Activated naive CD8-positive, alpha-beta T cell treated with anti-CD3 and anti-CD28 coated beads for 36 hours (primary cell): ENCODE results near the gene GPC5. TPM values are rescaled to one million over a fixed set of nuclear protein-coding genes. Genes with fewer than 3 reads are reported as not detected.

Source experiments
- DNase-seq: peaks from one replicate; pipeline ENCODE4 v3.0.0; 2021
- H3K27ac Mint-ChIP-seq: one replicate; pipeline ENCODE4 v1.8.0; 2022; ENCODE audit warnings: mild to moderate bottlenecking, moderate library complexity, mixed read lengths
- H3K27me3 Mint-ChIP-seq: one replicate; pipeline ENCODE4 v1.8.0; 2022; ENCODE audit warnings: mild to moderate bottlenecking, mixed read lengths
- H3K36me3 Mint-ChIP-seq: one replicate; pipeline ENCODE4 v1.8.0; 2021; ENCODE audit warnings: mild to moderate bottlenecking, mixed read lengths
- H3K4me1 Mint-ChIP-seq: one replicate; pipeline ENCODE4 v1.8.0; 2021; ENCODE audit warnings: mixed read lengths
- H3K4me3 Mint-ChIP-seq: one replicate; pipeline ENCODE4 v1.8.0; 2022; ENCODE audit warnings: mild to moderate bottlenecking, moderate library complexity, mixed read lengths
- H3K9me3 Mint-ChIP-seq: one replicate; pipeline ENCODE4 v1.8.0; 2022; ENCODE audit warnings: mixed read lengths
- total RNA-seq, 2 experiments: library from RNA; stranded (reverse); gene quantifications; one replicate each; pipeline ENCODE4 v1.2.3, GENCODE V29; 2021

The GPC5 gene
- total RNA-seq, 2 experiments from 2014 or later = 0.23 TPM; not detected in 1

DNA sequence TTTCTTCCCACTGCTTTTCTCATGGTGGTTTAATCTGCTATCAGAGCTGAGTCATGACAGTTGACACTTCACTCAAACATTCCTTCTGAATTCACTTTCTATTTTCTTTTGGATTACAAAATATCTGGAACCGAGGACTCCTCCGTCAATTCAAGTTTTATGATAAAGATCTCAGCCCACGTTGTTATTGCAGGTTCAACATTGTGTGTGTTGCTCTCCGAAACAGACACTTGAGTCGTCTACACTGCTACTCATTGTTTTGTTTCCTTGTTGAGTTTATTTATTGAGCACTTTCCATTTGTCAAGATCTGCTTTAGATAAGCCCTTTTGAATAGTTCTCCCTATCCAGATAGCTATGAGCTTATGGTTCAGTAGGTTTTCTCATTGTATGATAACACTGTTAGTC, 1192.1 kb downstream of the GPC5 start:
- Mint-ChIP-seq H3K9me3 (peaks cover 14% of the 10 kb centered on the region), H3K27ac (no peak overlapping the region), H3K4me3 (no peak overlapping the region), H3K27me3 (no peaks in the 10 kb centered on the region), H3K36me3 (no peaks in the 10 kb centered on the region), H3K4me1 (no peaks in the 10 kb centered on the region)
- DNase-seq = no peak

GRCh38 chr13:92591117-92591516, 1192.7 kb downstream of the GPC5 start:
- no peaks in the 10 kb centered on the region for H3K36me3 Mint-ChIP-seq
- no peak for DNase-seq
- H3K9me3 Mint-ChIP-seq = peaks cover 14% of the 10 kb centered on the region
- H3K27ac Mint-ChIP-seq = no peak overlapping the region
- no peaks in the 10 kb centered on the region for H3K4me1 Mint-ChIP-seq
- H3K27me3 Mint-ChIP-seq = no peaks in the 10 kb centered on the region
- no peak overlapping the region for H3K4me3 Mint-ChIP-seq

GRCh38 chr13:92592757-92593156, 1194.3 kb downstream of the GPC5 start:
- Mint-ChIP-seq H3K9me3 (peaks cover 14% of the 10 kb centered on the region), H3K36me3 (no peaks in the 10 kb centered on the region), H3K4me1 (no peaks in the 10 kb centered on the region), H3K4me3 (no peak overlapping the region), H3K27ac (no peak overlapping the region), H3K27me3 (no peaks in the 10 kb centered on the region)
- no peak for DNase-seq

GRCh38 chr13:92602560-92602959, 1204.1 kb downstream of the GPC5 start:
- no peaks in the 10 kb centered on the region for H3K36me3 Mint-ChIP-seq
- no peaks in the 10 kb centered on the region for H3K27me3 Mint-ChIP-seq
- no peaks in the 10 kb centered on the region for H3K4me1 Mint-ChIP-seq
- no peak overlapping the region for H3K4me3 Mint-ChIP-seq
- peaks cover 2% of the 10 kb centered on the region for H3K9me3 Mint-ChIP-seq
- DNase-seq = no peak
- no peak overlapping the region for H3K27ac Mint-ChIP-seq

- H3K4me3 Mint-ChIP-seq = no peak overlapping the region
- no peak overlapping the region for H3K27ac Mint-ChIP-seq
- no peaks in the 10 kb centered on the region for H3K9me3 Mint-ChIP-seq
- no peak for DNase-seq
- no peaks in the 10 kb centered on the region for H3K4me1 Mint-ChIP-seq
- no peaks in the 10 kb centered on the region for H3K27me3 Mint-ChIP-seq
- H3K36me3 Mint-ChIP-seq = no peaks in the 10 kb centered on the region
Observed at GRCh38 chr13:92609376-92609775, 1211.0 kb downstream of the GPC5 start.

DNA sequence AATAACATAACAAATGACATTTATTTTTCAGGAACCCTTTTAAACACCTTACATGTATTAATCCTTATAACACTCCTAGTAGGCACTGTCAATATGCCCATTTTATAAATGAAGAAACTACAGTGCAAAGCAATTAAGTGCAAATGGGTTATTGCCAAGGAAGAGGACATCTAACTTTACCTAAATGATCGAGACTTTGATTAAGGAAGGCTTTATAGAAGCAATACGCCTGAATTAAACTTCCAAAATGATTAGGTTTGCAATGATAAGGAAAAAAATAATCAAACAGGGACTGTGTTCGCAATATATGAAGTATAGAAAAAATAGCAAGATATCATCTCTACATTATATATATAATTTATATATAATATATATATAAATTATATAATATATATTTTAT, 1214.5 kb downstream of the GPC5 start:
- no peaks in the 10 kb centered on the region for H3K36me3 Mint-ChIP-seq
- H3K27ac Mint-ChIP-seq = no peak overlapping the region
- H3K9me3 Mint-ChIP-seq = no peaks in the 10 kb centered on the region
- no peak for DNase-seq
- no peaks in the 10 kb centered on the region for H3K4me1 Mint-ChIP-seq
- H3K4me3 Mint-ChIP-seq = no peak overlapping the region
- H3K27me3 Mint-ChIP-seq = no peaks in the 10 kb centered on the region

GRCh38 chr13:92613921-92614320, 1215.5 kb downstream of the GPC5 start:
- no peaks in the 10 kb centered on the region for H3K27me3 Mint-ChIP-seq
- H3K36me3 Mint-ChIP-seq = no peaks in the 10 kb centered on the region
- no peak overlapping the region for H3K27ac Mint-ChIP-seq
- H3K4me3 Mint-ChIP-seq = no peak overlapping the region
- no peaks in the 10 kb centered on the region for H3K9me3 Mint-ChIP-seq
- no peak for DNase-seq
- H3K4me1 Mint-ChIP-seq = no peaks in the 10 kb centered on the region

DNA sequence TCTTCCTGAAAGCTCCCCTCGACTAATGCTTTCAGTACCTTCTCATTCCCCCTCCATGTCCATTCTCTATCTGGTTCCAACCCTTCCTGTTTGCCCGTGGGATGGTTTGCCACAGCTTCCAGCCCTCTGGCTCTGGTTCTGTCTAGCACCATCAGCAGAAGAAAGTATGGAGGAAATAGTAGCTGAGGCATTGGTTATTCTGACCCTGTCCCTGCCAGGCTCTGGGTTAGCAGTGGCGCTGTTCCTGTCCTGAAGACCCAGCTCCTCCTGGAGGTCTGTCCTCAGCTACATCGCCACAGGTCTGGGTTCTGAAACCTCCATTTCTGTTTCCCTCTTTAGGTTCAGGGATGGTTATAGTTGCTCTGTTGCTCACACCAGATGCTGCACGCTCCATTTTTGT, 1223.6 kb downstream of the GPC5 start:
- Mint-ChIP-seq H3K9me3 (no peaks in the 10 kb centered on the region), H3K4me3 (no peak overlapping the region), H3K4me1 (no peaks in the 10 kb centered on the region), H3K27me3 (no peaks in the 10 kb centered on the region), H3K36me3 (no peaks in the 10 kb centered on the region), H3K27ac (no peak overlapping the region)
- DNase-seq = no peak

DNA sequence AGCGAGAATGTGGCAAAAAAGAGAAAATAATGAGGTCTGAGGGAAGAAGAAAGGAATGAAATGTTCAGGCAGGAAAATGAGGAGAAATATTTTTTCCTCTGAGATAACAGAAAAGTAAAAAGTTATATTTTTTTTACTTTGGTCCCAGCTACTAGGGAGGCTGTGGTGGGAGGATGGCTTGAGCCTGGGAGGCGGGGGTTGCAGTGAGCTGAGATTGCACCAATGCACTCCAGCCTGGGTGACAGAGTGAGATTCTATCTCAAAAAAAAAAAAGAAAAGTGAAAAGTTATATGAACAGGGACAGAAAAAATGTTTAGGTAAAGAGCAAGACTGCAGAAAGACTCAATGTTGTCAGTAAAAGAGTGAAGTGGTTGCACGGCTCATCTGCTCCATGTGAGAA, 1224.5 kb downstream of the GPC5 start:
- no peak overlapping the region for H3K4me3 Mint-ChIP-seq
- H3K27me3 Mint-ChIP-seq = no peaks in the 10 kb centered on the region
- H3K4me1 Mint-ChIP-seq = no peaks in the 10 kb centered on the region
- H3K9me3 Mint-ChIP-seq = no peaks in the 10 kb centered on the region
- H3K27ac Mint-ChIP-seq = no peak overlapping the region
- DNase-seq = no peak
- H3K36me3 Mint-ChIP-seq = no peaks in the 10 kb centered on the region

GRCh38 chr13:92626274-92626673, 1227.9 kb downstream of the GPC5 start:
- DNase-seq = no peak
- Mint-ChIP-seq H3K27me3 (no peaks in the 10 kb centered on the region), H3K4me1 (no peaks in the 10 kb centered on the region), H3K27ac (no peak overlapping the region), H3K4me3 (no peak overlapping the region), H3K9me3 (peaks cover 1% of the 10 kb centered on the region), H3K36me3 (no peaks in the 10 kb centered on the region)

DNA sequence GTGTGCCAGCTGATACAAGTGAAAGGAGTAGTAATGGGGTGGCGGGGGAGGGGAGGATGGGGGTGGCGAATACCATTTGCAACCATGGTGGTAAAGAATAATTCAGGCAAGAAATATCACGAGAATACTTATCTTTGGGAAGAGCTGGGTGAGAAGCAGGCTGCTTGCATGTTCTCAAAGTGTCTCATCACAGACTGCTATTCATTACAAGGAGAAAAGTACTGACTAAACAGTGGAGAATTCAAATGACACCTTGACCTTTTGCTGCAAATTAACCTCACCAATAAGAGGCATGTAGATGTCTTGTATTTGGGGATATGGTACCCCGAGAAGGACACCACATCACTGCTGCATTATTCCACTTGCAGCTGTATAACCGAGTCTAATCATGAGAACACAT, 1242.5 kb downstream of the GPC5 start:
- DNase-seq = no peak
- H3K36me3 Mint-ChIP-seq = no peaks in the 10 kb centered on the region
- H3K9me3 Mint-ChIP-seq = peaks cover 7% of the 10 kb centered on the region
- no peak overlapping the region for H3K27ac Mint-ChIP-seq
- no peaks in the 10 kb centered on the region for H3K4me1 Mint-ChIP-seq
- H3K27me3 Mint-ChIP-seq = no peaks in the 10 kb centered on the region
- H3K4me3 Mint-ChIP-seq = no peak overlapping the region

DNA sequence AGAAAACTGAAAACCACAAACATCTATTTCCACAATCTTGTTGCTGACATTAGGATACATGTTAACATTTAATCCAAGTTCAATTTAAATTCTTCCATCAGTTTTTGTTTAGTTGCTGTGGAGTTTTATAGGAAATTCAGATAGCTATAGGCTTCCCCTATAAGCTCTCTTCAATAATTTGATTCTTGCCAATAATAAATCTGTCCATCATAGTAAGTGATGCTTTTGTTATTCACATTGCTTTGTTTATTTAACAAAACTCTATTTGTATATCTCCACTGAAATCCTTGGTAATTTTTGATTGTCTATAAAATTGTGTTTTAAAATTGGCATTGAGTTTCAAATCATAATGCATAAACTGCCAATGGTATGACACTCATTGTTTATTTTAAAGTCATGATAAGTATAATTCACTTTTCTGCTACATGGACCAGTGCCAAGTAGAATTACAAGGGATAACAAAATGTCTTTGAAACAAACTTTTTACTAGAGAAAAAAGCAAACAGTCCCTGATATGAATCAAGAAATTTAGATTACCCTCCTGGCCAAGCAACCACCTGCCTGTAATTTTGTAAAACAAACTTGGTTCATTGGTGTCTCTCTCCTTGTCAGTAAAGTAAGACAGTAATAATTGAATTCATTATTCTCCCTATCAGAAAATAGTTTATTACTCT, 1250.9 kb downstream of the GPC5 start:
- no peak overlapping the region for H3K27ac Mint-ChIP-seq
- no peaks in the 10 kb centered on the region for H3K27me3 Mint-ChIP-seq
- no peaks in the 10 kb centered on the region for H3K9me3 Mint-ChIP-seq
- DNase-seq = no peak
- H3K4me1 Mint-ChIP-seq = no peaks in the 10 kb centered on the region
- H3K36me3 Mint-ChIP-seq = no peaks in the 10 kb centered on the region
- no peak overlapping the region for H3K4me3 Mint-ChIP-seq

DNA sequence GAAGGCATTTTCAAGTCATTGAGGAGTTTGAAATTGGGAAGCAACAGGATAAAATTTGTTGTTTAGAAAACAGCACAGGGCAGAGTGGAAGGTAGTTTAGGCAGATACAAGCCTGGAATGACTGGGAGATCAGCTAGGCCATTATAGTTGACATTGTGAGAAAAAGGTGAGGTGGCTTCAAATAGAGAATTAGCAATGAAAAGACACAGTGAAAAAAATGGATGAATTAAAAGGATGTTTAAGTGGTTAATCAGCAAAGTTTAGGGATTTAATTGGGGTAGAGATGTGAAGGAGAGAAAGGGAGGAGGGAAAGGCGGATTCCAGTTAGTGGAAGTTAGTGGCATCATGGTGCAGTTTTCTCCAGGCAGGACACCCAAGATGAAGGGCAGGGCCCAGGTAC, 1257.7 kb downstream of the GPC5 start:
- no peaks in the 10 kb centered on the region for H3K27me3 Mint-ChIP-seq
- H3K4me1 Mint-ChIP-seq = no peaks in the 10 kb centered on the region
- H3K36me3 Mint-ChIP-seq = no peaks in the 10 kb centered on the region
- H3K9me3 Mint-ChIP-seq = peaks cover 12% of the 10 kb centered on the region
- H3K27ac Mint-ChIP-seq = no peak overlapping the region
- H3K4me3 Mint-ChIP-seq = no peak overlapping the region
- DNase-seq = no peak

DNA sequence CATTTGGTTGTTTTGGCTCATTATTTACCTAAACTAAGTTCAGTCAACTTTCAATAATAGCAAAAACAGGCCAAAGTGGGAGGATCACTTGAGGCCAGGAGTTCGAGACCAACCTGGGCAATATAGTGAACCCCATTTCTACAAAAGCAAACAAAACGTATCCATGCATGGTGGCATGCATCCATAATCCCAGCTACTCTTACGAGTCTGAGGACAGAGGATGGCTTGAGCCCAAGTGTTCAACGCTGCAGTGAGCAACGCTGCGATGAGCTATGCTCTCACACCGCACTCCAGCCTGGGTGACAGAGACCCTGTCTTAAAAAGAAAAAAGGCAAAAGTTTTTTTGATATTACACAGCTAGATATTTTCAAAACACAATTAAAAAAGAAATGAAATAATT, 1258.2 kb downstream of the GPC5 start:
- no peak overlapping the region for H3K4me3 Mint-ChIP-seq
- H3K4me1 Mint-ChIP-seq = no peaks in the 10 kb centered on the region
- no peak for DNase-seq
- peaks cover 12% of the 10 kb centered on the region for H3K9me3 Mint-ChIP-seq
- no peak overlapping the region for H3K27ac Mint-ChIP-seq
- no peaks in the 10 kb centered on the region for H3K36me3 Mint-ChIP-seq
- no peaks in the 10 kb centered on the region for H3K27me3 Mint-ChIP-seq

- Mint-ChIP-seq H3K4me3 (no peak overlapping the region), H3K27me3 (no peaks in the 10 kb centered on the region), H3K4me1 (no peaks in the 10 kb centered on the region), H3K36me3 (no peaks in the 10 kb centered on the region), H3K27ac (no peak overlapping the region), H3K9me3 (peaks cover 12% of the 10 kb centered on the region)
- DNase-seq = no peak
Observed at GRCh38 chr13:92657565-92657964, 1259.1 kb downstream of the GPC5 start.

DNA sequence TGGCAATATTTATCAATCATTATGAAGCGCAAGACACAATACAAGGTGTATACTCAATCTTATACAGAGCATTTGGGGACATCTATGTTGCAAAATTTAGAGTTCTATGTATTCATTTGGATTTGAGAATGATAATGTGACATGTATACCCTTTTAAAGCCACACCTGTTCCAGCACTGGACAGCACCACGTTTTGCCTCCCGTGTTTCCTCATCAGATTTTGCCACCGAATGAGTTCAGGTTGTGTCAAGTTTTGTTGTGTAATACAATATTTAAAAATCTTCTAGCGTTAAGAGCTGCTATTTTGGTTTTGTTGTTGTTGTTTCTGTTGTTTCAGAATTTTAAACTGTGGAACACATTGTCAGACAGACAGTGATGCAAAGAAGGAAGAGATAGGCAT, 1259.9 kb downstream of the GPC5 start:
- Mint-ChIP-seq H3K9me3 (peaks cover 13% of the 10 kb centered on the region), H3K4me3 (no peak overlapping the region), H3K27ac (no peak overlapping the region), H3K27me3 (no peaks in the 10 kb centered on the region), H3K36me3 (no peaks in the 10 kb centered on the region), H3K4me1 (no peaks in the 10 kb centered on the region)
- DNase-seq = no peak
